Measurements from ENCODE around the gene IRF9.

IRF9 gene

GRCh38 chr14:24172261-24172860, 11.3 kb downstream of the IRF9 start:
- no peak for DNase-seq (ENCODE audit: low read depth)
- peak overlapping the region; percentile 30 for H3K4me3 ChIP-seq (ENCODE audit: low read depth, low read length)

GRCh38 chr14:24172871-24173281, 11.8 kb downstream of the IRF9 start:
- no peak overlapping the region for H3K4me3 ChIP-seq (ENCODE audit: low read depth, low read length)
- no peak for DNase-seq (ENCODE audit: low read depth)

GRCh38 chr14:24176599-24176998, 15.5 kb downstream of the IRF9 start:
- no peak for DNase-seq (ENCODE audit: low read depth)
- no peak overlapping the region for H3K4me3 ChIP-seq (ENCODE audit: low read depth, low read length)

- no peak for DNase-seq (ENCODE audit: low read depth)
- no peak overlapping the region for H3K4me3 ChIP-seq (ENCODE audit: low read depth, low read length)
Measured at GRCh38 chr14:24177041-24177825, 16.2 kb downstream of the IRF9 start.

- no peak overlapping the region for H3K4me3 ChIP-seq (ENCODE audit: low read depth, low read length)
Measured at GRCh38 chr14:24177891-24178290, 16.8 kb downstream of the IRF9 start.

GRCh38 chr14:24178399-24179178, 17.5 kb downstream of the IRF9 start:
- H3K4me3 ChIP-seq (ENCODE audit: low read depth, low read length): no peak overlapping the region

More at GRCh38 chr14:24177891-24178290, 16.8 kb downstream of the IRF9 start:
- no peak for DNase-seq (ENCODE audit: low read depth)

GRCh38 chr14:24179294-24179960, 18.4 kb downstream of the IRF9 start:
- DNase-seq (ENCODE audit: low read depth): no peak
- H3K4me3 ChIP-seq (ENCODE audit: low read depth, low read length): no peak overlapping the region

More at GRCh38 chr14:24178399-24179178, 17.5 kb downstream of the IRF9 start:
- DNase-seq (ENCODE audit: low read depth): no peak

GRCh38 chr14:24179961-24180796, 19.1 kb downstream of the IRF9 start:
- peak; percentile 64 for DNase-seq (ENCODE audit: low read depth)
- H3K4me3 ChIP-seq (ENCODE audit: low read depth, low read length): no peak overlapping the region

- no peak for DNase-seq (ENCODE audit: low read depth)
Measured at GRCh38 chr14:24181371-24182077, 20.5 kb downstream of the IRF9 start.

GRCh38 chr14:24182110-24182882, 21.2 kb downstream of the IRF9 start:
- DNase-seq (ENCODE audit: low read depth): no peak
- no peak overlapping the region for H3K4me3 ChIP-seq (ENCODE audit: low read depth, low read length)

More at GRCh38 chr14:24181371-24182077, 20.5 kb downstream of the IRF9 start:
- H3K4me3 ChIP-seq (ENCODE audit: low read depth, low read length): no peak overlapping the region

GRCh38 chr14:24183014-24183481, 22.0 kb downstream of the IRF9 start:
- H3K4me3 ChIP-seq (ENCODE audit: low read depth, low read length): no peak overlapping the region
- DNase-seq (ENCODE audit: low read depth): no peak

- no peak for DNase-seq (ENCODE audit: low read depth)
Measured at GRCh38 chr14:24184104-24184970, 23.3 kb downstream of the IRF9 start.

GRCh38 chr14:24185026-24185425, 24.0 kb downstream of the IRF9 start:
- no peak for DNase-seq (ENCODE audit: low read depth)
- no peak overlapping the region for H3K4me3 ChIP-seq (ENCODE audit: low read depth, low read length)

More at GRCh38 chr14:24184104-24184970, 23.3 kb downstream of the IRF9 start:
- no peak overlapping the region for H3K4me3 ChIP-seq (ENCODE audit: low read depth, low read length)

GRCh38 chr14:24185741-24186140, 24.7 kb downstream of the IRF9 start:
- no peak overlapping the region for H3K4me3 ChIP-seq (ENCODE audit: low read depth, low read length)
- no peak for DNase-seq (ENCODE audit: low read depth)

- H3K4me3 ChIP-seq (ENCODE audit: low read depth, low read length): no peak overlapping the region
- no peak for DNase-seq (ENCODE audit: low read depth)
Measured at GRCh38 chr14:24186831-24187538, 25.9 kb downstream of the IRF9 start.

GRCh38 chr14:24187539-24187915, 26.5 kb downstream of the IRF9 start:
- peak overlapping the region; percentile 83 for H3K4me3 ChIP-seq (ENCODE audit: low read depth, low read length)
- no peak for DNase-seq (ENCODE audit: low read depth)
